Measurements from ENCODE around the gene PHKB.

DNA sequence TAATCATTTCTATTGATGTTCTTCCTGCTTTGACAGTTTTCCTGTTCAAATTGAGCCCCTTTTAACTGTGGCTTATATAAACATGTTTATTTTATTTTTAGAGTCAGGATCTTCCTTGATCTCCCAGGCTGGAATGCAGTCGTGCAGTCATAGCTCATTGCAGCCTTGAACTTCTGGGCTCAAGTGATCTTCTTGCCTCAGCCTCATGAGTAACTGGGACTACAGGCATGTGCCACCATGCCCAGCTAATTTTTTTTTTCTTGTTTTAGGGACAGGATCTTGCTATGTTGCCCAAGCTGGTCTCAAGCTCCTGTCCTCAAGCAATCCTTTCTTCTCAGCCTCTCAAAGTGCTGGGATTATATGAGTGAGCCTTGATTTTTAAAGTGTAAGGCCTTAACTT, 14.7 kb downstream of the PHKB start:
- TF ChIP-seq, protein P1, sequence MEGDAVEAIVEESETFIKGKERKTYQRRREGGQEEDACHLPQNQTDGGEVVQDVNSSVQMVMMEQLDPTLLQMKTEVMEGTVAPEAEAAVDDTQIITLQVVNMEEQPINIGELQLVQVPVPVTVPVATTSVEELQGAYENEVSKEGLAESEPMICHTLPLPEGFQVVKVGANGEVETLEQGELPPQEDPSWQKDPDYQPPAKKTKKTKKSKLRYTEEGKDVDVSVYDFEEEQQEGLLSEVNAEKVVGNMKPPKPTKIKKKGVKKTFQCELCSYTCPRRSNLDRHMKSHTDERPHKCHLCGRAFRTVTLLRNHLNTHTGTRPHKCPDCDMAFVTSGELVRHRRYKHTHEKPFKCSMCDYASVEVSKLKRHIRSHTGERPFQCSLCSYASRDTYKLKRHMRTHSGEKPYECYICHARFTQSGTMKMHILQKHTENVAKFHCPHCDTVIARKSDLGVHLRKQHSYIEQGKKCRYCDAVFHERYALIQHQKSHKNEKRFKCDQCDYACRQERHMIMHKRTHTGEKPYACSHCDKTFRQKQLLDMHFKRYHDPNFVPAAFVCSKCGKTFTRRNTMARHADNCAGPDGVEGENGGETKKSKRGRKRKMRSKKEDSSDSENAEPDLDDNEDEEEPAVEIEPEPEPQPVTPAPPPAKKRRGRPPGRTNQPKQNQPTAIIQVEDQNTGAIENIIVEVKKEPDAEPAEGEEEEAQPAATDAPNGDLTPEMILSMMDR (IDR thresholded peaks at IDR 0.05), result no peak
- TF ChIP-seq EZH2 (IDR thresholded peaks at IDR 0.05; ENCODE audit: borderline replicate concordance, insufficient read depth, low read depth, low read length, poor library complexity, severe bottlenecking), result no peak

Measured in B cell (primary cell).